ENCODE data around the gene CCDC192.

- no peak for TF ChIP-seq CTCF (conservative IDR thresholded peaks at IDR 0.05; ENCODE audit: low read depth, low read length)
- no peak for TF ChIP-seq EZH2 (IDR thresholded peaks at IDR 0.05; ENCODE audit: borderline replicate concordance, low read depth, low read length, poor library complexity, severe bottlenecking)
Observed at GRCh38 chr5:127885176-127885575, 182.0 kb downstream of the CCDC192 start.
